T47D (cell line): ENCODE measurements around the gene VIPR2.
"Not testable (repeated sequence)": the region's sequence is repeated elsewhere in the genome, so short reads cannot be mapped to it uniquely, and the experiment has no call there.

Experiments used
- DNase-seq, 2 experiments: peaks; one replicate each; pipeline versions ENCODE4 v3.0.0 to v3.0.0-alpha.2; 2011 to 2012; ENCODE audit warnings: low read depth in 1 of 2, low spot score in 1 of 2
- JUND ChIP-seq: IDR thresholded peaks from 2 replicates; pipeline ENCODE4 v1.6.1; 2012; ENCODE audit warnings: low read depth
- in situ Hi-C: cut with HindIII; loops from 2 replicates; pipeline ENCODE4 v1.10.0; 2016; ENCODE audit warnings: low sequenced_read_pairs, low pct_unique_long_range_greater_than_20kb

Gene VIPR2

DNA sequence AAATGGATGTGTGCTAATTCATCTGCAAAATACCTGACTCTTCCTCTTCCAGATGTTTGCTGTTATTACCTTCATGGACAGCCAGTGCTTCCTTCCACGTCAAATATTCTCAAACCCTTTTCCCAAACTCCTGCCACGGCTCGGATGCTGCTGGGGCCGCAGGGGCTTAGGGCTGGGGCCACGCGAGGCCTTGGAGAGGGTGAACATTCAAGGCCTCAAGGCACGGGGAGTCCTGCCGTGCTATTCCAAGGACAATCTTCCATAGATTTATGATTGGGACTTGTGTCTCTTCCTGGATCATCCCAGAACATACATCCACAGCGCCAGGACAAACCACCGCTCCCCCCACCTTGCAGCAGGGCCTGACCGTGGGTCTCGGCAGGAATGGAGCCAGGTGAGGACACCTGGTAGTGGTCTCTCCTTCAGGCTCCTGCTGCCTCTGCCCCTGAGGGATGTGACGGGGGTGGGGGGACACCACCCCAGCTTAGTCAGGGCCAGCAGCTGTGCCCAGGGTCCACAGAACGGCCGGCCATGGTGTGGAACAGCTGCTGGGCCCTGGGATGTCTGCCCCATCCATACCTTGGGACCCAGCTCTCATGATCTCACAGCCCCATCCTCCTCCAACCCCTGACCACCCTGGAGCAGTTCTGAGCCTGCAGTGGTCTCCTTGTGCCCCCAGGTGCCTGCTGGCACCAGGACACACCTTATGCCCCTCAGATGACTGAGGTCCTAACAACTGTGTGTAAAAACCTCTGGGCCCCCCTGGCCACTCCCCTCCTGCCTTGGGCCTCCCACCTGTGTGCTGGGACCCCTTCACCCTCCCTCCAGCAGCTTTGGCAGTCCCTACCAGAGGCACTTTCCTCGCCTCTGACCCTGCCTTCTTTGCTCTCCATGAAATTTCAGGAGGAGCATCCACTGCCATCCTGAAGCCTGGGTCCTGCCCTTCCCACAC lies 16.7 kb downstream of the VIPR2 start:
- in situ Hi-C loops, result no loop called here
- TF ChIP-seq JUND, result no peak
- DNase-seq, result no peak

DNA sequence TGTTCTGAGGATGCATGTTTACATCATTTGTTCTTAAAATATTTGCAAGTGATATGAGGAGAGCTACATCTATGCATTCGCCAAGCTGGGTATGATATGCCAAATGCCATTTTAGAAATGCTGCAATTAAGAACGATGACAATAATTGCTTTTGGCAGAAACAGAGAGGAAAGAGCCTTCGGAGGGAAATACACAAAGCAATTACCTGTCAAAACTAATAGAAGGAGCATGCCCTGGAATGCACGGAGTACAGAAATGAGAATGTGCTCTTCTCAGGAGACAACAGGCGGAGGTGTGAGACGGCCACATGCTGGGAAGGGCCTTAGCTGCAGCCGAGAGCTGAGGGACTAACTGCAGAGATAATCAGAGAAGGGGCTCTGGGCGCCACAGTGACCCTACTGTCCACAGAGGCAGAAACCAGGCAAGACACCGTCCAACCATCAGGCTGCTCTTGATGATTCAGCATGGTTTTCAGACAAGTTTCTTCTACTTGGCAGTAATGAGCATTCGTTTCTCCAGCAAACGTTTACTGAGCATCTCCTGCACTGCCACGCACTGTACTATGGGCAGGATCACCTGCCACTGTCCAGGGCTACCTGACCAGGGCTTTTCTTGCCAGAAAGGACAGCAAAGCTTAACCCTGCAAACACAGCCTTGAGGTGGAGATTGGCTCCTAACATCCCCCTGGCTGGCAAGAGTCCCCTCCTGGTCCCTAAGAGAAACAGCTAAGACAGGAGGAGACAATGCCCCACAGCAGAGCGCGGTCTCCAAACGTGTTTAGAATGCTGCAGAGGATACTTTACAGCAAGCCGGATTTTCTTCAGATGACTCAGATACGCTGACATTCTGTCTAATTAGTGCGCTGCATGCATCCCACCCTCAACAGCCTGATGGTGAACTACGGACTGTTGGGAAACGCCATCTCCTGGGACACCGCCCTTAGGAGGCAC lies 18.1 kb downstream of the VIPR2 start:
- no peak for DNase-seq
- no peak for TF ChIP-seq JUND
- in situ Hi-C loops, result no loop called here

DNA sequence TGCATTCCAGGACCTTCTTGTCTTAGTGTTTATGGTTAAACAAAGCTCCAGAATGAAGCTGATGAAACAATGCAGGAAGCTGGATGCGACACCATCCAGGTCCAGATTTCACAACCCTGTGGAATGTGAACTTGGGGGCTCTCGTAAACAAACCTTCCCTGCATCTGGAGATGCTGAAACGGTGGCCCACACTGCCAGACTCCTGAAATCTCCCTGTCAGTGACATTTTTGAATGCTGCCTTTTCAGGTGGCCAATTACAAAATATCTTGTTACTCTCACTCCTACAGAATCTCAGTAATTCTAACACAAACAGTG lies 18.8 kb downstream of the VIPR2 start:
- no peak for DNase-seq
- in situ Hi-C loops, result no loop called here
- no peak for TF ChIP-seq JUND

DNA sequence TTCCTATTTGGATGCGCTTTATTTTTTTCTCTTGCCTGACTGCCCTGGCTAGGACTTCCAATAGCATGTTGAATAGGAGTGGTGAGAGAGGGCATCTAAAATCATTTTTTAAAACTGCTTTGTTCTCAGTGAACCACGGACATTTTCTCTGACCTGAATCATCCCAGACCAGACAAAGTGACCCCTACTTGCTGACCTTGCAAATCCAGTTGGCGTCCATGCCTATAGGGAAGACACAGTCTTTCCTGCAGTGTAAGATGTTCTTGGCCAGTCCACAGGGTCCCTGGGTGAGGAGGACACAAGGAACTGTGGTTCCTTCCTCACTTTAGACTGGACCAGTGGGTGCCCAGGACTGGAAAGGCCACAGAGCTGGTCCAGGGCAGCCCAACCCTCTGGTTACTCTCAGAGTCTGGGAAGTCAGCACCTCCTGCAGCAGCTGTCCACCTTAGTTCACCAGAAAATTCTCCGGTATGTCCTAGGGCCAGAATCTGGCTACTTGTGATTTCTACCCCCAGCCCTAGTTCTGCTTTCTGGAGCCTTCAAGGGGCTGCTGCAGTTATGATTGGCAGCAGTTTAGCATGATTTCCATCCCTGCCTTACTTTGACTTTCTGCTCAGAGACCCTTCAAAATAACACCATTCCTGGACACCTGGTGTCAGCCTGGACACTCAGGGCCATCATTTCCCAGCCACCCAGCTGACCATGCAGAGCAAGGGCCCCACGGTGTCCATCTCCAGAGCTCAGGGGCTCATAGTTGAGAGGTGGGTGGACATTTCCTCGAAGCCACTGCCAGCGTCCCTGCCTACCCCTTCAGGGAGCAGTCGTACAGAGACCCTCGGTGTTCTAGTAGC lies 19.3 kb downstream of the VIPR2 start:
- TF ChIP-seq JUND, result no peak
- in situ Hi-C loops, result no loop called here
- DNase-seq, result no peak

DNA sequence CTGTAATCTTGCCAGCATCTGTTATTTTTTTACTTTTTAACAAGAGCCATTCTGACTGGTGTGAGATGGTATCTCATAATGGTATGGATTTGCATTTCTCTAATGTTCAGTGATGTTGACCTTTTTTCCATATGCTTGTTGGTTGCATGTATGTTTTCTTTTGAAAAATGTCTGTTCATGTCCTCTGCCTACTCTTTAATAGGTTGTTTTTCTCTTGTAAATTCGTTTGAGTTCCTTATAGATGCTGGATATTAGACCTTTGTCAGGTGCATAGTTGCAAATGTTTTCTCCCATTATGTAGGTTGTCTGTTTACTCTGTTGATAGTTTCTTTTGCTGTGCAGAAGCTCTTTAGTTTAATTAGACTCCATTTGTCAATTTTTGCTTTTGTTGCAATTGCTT lies 20.9 kb downstream of the VIPR2 start:
- DNase-seq, in situ Hi-C loops: not testable (repeated sequence)

DNA sequence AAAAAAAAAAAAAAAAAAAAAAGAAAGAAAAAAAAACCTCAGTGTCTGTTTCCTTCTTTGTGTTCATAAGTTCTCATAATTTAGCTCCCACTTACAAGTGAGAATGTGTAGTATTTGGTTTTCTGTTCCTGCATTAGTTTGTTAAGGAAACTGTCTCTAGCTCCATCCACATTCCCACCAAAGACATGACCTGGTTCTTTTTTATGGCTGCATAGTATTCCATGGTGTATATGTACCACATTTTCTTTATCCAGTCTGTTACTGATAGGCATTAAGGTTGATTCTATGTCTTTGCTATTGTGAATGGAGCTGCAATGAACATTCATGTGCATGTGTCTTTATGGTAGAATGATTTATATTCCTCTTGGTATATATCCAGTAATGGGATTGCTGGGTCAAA lies 21.4 kb downstream of the VIPR2 start:
- in situ Hi-C loops, DNase-seq: not testable (repeated sequence)

DNA sequence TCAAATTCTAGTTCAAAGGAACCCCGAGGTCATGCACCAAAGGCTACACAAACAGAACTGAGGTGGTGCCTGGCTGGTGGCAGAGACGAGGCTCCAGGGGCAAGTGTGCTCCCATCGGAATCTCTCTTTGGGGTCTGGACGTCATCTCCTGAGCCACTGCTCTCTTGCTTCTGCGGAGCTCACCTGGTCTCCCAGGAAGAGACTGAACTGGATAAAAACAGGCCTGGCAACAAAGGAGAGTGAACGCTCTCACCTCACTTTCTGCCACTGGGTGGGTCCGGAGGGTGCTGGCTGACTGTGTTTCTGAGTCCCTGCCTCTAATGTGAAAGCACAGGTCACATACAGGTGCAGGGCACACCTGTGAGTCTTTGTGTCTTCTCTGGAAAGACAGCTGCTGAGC lies 22.4 kb downstream of the VIPR2 start:
- no peak for TF ChIP-seq JUND
- DNase-seq, result no peak
- in situ Hi-C loops, result no loop called here

DNA sequence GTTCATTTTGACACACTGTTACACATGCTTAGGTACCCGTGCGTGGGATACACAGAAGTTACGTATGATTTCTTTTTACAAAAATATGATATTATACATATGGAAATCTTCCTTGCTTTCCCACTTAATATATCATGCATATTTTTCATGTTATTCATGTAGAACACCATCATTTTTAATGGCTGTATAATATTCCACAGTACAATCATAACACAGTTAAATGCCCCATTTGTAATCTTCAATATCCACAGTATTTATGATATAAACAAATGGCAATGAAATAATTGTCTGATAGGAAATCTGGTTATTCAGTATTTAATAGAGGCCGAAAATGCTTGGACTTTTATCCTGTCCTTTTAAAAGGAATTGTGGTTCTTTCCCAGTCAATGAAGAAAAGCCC lies 23.2 kb downstream of the VIPR2 start:
- in situ Hi-C loops, result no loop called here
- DNase-seq, result no peak

DNA sequence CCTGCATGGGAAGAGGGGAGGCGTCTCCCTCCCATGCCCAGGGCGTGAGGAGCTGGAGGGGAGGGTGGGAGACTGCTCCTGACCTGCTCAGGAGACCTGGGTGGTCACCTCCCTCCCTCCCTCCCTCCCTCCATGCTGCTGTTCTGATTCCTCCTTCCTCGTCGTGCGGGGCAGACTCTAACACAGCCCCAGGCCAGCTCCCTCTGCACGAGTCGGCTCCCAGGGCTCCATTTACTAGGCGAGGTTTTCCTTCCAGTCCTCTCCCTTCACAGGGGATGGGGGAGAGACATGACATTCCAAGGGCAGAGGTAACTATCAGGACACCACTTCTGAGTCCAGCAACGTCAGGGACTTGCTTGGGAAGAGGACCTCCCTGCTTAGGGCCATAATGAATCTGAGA lies 23.6 kb downstream of the VIPR2 start:
- no peak for DNase-seq
- in situ Hi-C loops, result no loop called here
- no peak for TF ChIP-seq JUND

More for the DNA sequence above, 23.2 kb downstream of the VIPR2 start:
- no peak for TF ChIP-seq JUND

DNA sequence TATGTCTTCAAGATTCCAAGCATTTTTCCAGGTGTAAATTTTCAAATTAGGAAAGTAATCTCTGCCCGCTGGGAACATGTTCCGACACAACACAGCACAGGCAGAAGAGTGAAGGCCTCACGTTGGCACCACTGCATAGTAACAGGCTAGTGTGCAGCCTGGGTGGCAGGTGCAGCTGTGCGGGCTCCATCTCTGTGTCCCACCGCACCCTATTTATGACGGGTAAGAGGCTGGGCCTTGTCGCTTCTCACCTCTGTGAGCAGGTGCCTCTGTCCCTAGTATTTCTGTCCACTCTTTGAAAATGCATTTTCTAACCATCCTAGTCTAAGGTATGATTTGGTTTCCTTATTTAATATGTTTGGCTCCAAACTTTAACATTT lies 24.1 kb downstream of the VIPR2 start:
- in situ Hi-C loops, result no loop called here
- DNase-seq, result no peak
- no peak for TF ChIP-seq JUND

DNA sequence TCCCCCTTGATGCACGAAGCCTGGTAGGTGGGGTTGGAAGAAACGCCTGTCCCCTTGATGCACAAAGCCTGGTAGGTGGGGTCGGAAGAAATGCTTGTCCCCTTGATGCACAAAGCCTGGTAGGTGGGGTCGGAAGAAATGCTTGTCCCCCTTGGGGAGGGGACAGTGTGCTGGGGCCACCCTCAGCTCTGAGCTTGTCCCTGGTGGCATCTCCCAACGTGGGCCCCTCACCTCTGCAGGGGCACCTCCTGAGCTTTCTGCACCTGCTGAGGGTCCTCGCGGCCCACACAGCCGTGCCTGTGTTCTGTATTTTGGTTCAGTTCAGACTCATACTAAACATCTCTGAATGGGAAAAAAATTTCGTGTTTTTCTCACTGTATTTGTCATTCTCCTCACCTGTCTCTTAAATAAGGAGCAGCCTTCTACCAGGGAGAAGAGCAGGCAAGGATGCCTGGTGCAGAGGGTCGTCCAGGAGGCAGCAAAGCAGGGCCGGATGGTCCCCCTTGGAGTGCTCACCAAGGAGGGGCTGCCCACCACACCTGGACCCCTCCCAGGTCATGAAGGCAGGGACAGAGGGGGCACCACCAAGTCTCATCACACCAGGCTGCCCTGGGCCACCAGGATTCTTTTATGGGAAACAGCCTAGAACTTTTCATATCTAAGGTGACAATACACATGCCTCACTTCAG lies 24.7 kb downstream of the VIPR2 start:
- in situ Hi-C loops, result no loop called here

More for the DNA sequence above, 24.7 kb downstream of the VIPR2 start:
- no peak for TF ChIP-seq JUND
- DNase-seq, result no peak
